Central memory CD8-positive, alpha-beta T cell (primary cell): ENCODE measurements around the gene SETD2.

ENCODE experiments used
- ATAC-seq: fragments of 150-1000 bp; cut with Tn5 transposase; replicated peaks from 2 replicates; pipeline ENCODE4 v1.10.0; 2022; ENCODE audit warnings: mild to moderate bottlenecking, moderate FRiP score, moderate number of reproducible peaks; ENCODE audit not compliant: poor library complexity, severe bottlenecking; ENCODE audit errors: extremely low read depth
- DNase-seq, 2 donors: peaks; one replicate each; pipeline ENCODE4 v3.0.0; 2021; ENCODE audit warnings: low spot score in 2 of 2
- H3K27ac Mint-ChIP-seq: one replicate; pipeline ENCODE4 v1.8.0; 2022; ENCODE audit warnings: low read depth, mild to moderate bottlenecking, moderate library complexity, mixed read lengths
- H3K27me3 Mint-ChIP-seq: one replicate; pipeline ENCODE4 v1.8.0; 2022; ENCODE audit warnings: mixed read lengths
- H3K36me3 Mint-ChIP-seq: one replicate; pipeline ENCODE4 v1.8.0; 2022; ENCODE audit warnings: mild to moderate bottlenecking, moderate library complexity, mixed read lengths; ENCODE audit not compliant: insufficient read depth
- H3K4me1 Mint-ChIP-seq: one replicate; pipeline ENCODE4 v1.8.0; 2022; ENCODE audit warnings: mixed read lengths
- H3K4me3 Mint-ChIP-seq: one replicate; pipeline ENCODE4 v1.8.0; 2022; ENCODE audit warnings: mild to moderate bottlenecking, moderate library complexity, mixed read lengths
- H3K9me3 Mint-ChIP-seq: one replicate; pipeline ENCODE4 v1.8.0; 2022; ENCODE audit warnings: mixed read lengths

Gene SETD2

DNA sequence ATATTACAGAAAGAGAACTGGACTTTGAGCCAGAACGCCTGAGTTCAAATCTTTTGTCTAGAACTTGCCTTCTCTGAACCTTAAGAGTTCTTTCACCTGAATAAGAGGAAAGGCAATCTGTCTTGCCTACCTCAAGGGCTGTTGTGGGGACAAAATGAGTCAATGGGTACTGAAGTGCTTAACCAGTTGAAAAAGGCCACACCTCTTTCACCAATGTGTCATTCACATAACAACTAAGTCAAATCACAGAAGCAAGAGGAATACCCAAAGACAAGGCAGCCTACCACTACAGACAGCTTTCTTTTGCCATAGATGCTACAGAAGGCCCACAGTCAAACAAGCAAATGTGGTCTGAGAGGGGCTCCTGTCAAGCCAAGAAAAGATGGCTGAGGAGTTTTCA lies 144.7 kb downstream of the SETD2 start:
- peaks cover 46% of the 10 kb centered on the region for H3K4me1 Mint-ChIP-seq
- no peak overlapping the region for H3K4me3 Mint-ChIP-seq
- peak overlapping the region; percentile 73 for H3K27ac Mint-ChIP-seq
- H3K36me3 Mint-ChIP-seq = peaks cover 22% of the 10 kb centered on the region
- DNase-seq (no peak), ATAC-seq (no peak)
- H3K27me3 Mint-ChIP-seq = no peaks in the 10 kb centered on the region
- no peaks in the 10 kb centered on the region for H3K9me3 Mint-ChIP-seq

DNA sequence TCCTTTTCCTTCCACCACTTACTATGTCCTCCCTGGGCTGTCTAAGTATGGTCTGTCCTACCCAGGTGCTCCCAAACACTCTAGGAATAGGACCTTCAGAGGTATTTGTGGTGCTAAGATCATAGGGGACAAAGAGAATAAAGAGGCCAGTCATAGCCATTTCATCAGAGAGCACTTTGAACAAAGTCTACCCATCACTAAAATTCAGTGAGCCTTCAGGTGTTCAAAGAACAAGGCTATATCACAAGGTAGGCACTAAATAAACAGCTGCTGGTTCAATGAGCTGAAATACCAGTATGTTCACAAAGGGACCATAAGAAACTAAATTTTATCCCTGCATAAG lies 145.7 kb downstream of the SETD2 start:
- H3K27me3 Mint-ChIP-seq = no peaks in the 10 kb centered on the region
- H3K9me3 Mint-ChIP-seq = no peaks in the 10 kb centered on the region
- H3K36me3 Mint-ChIP-seq = peaks cover 28% of the 10 kb centered on the region
- H3K4me1 Mint-ChIP-seq = peaks cover 46% of the 10 kb centered on the region
- DNase-seq (no peak), ATAC-seq (no peak)
- no peak overlapping the region for H3K4me3 Mint-ChIP-seq
- H3K27ac Mint-ChIP-seq = peak overlapping the region; percentile 73

DNA sequence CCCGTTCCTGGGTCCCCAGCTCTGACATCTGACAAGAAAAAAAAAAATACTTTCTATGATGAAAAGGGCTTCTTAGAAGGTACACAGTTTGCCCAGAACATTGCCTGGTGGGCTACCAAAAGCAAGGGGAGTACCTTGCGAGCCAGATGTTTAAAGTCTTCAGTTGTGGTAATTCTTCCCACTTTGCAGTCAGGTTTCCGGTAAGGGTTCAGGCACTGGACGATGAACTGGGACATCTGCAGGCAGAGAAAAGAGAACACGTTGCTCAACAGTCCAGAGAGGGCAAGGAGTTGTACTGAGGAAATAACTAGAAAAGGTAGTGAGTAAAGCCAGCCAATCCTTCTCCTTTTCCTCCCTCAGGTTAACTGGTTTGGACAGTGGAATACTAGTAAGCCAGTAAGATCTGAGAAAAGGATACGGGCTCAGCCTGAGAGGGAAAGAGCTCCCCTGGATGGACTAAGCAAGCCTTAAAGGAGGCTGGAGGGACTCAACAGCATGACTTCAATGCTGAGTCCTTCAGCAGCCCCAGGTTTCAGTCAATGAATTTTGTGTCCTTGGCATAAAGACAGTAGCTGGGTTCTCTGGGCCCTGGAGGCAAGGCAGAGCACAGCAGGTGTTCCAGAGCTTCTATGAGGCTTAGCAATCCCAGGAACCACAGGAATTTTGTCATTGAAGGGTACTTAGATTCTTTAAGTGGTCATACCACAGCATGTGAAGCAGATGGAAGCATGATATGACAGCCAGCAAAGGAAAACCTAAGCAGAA lies 146.2 kb downstream of the SETD2 start:
- H3K36me3 Mint-ChIP-seq = peaks cover 30% of the 10 kb centered on the region

DNA sequence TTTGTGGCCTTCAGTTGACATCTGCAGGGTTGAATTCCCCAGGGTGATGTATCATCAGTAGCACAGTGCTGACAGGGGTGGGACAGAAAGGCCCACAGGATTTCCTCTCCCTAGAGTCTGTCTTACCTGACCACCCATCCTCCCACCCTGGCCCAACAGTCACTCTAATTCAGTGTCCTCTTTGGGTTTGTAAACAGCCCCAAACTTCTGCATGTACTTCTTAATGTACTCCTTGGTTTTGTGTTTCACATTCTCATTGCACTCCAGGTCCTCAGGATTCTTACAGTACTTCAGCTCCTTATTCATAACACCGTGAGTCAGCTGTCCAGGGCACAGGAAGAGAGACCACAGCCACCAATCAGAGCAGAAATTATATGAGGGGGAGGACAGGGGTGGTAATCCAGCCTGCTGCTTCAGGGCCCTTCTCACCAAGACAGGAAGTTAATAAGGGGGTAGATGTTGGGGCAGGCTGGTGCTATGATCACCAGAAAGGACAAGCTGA lies 146.9 kb downstream of the SETD2 start:
- H3K36me3 Mint-ChIP-seq = peaks cover 30% of the 10 kb centered on the region
- no peak overlapping the region for H3K4me3 Mint-ChIP-seq
- DNase-seq (peak in 1 of 2 donors; percentile 32), ATAC-seq (peak; percentile 82)
- peak overlapping the region; percentile 73 for H3K27ac Mint-ChIP-seq
- no peaks in the 10 kb centered on the region for H3K9me3 Mint-ChIP-seq
- H3K27me3 Mint-ChIP-seq = no peaks in the 10 kb centered on the region
- peaks cover 46% of the 10 kb centered on the region for H3K4me1 Mint-ChIP-seq

More for the DNA sequence above, 146.2 kb downstream of the SETD2 start:
- ATAC-seq = no peak
- Mint-ChIP-seq H3K4me3 (no peak overlapping the region), H3K27ac (peak overlapping the region; percentile 73), H3K4me1 (peaks cover 46% of the 10 kb centered on the region), H3K27me3 (no peaks in the 10 kb centered on the region), H3K9me3 (no peaks in the 10 kb centered on the region)
- DNase-seq = no peak

DNA sequence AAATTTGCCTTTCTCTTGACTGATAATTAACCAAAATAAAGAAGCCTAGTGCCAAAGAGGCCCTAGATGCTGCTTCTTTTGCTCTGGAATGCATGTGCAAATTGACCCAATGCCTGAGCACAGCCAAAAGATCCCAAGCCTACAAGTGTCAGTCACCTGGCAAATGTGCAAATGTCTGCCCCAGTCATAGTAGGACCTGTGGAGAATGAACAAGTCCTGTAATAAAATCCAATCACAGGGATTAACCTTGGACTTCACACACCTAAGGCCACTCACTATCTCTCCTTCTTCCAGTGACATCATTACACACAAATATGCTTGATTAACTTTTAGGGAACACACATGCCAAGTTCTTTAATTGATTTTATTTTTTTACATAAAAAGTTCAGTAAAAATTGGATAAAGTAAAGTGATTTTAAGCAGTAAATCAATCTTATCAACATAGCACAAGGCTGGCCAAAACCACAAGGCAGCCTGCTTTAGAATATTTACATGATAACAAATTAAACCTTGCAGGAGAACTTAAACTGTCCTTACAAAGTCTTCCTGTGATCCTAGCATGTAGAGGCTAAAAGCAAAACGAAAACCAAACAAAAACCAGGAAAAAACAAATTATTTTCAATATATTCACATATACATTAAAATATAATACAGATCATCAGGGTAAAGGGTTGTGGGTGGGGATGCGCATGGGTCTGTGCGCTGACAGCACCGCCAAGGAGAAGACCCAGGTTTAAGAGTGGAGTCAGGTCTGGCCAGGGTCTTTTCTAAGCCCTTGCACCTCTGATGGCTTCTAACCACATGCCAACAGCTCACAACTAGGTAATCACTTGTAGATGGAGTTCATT lies 147.6 kb downstream of the SETD2 start:
- H3K27ac Mint-ChIP-seq = peak overlapping the region; percentile 73
- no peak overlapping the region for H3K4me3 Mint-ChIP-seq
- peaks cover 32% of the 10 kb centered on the region for H3K36me3 Mint-ChIP-seq
- peaks cover 46% of the 10 kb centered on the region for H3K4me1 Mint-ChIP-seq
- no peak for DNase-seq
- ATAC-seq = no peak
- H3K27me3 Mint-ChIP-seq = no peaks in the 10 kb centered on the region
- no peaks in the 10 kb centered on the region for H3K9me3 Mint-ChIP-seq

DNA sequence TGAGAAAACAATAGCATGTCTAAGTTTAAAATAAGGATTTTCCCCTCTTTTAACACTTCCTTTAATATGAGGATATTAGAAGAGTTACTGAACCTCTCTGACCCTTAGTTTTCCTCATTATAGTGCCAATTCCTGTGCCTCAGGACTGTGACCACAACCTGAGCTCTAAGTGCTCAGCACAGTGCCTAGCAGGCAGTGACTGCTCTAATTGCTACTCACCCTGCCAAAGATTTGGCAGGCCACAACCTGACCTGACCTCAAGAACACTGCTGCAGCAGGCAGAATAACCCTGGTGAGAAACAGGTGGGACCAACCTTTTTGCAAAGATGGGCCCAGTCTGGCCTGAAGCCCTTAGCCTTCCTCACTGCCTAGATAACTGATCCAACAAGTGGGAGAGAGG lies 148.8 kb downstream of the SETD2 start:
- Mint-ChIP-seq H3K27me3 (no peaks in the 10 kb centered on the region), H3K4me1 (peaks cover 48% of the 10 kb centered on the region), H3K4me3 (no peak overlapping the region), H3K36me3 (peaks cover 40% of the 10 kb centered on the region), H3K27ac (no peak overlapping the region), H3K9me3 (no peaks in the 10 kb centered on the region)
- ATAC-seq (no peak), DNase-seq (no peak)

GRCh38 chr3:47014036-47014435 lies 149.9 kb downstream of the SETD2 start:
- H3K27ac Mint-ChIP-seq = peak overlapping the region; percentile 35

GRCh38 chr3:47013231-47013630 lies 150.7 kb downstream of the SETD2 start:
- DNase-seq (no peak), ATAC-seq (no peak)
- Mint-ChIP-seq H3K9me3 (no peaks in the 10 kb centered on the region), H3K4me1 (peaks cover 30% of the 10 kb centered on the region), H3K27me3 (no peaks in the 10 kb centered on the region), H3K4me3 (no peak overlapping the region), H3K27ac (peak overlapping the region; percentile 35), H3K36me3 (peaks cover 48% of the 10 kb centered on the region)

More at GRCh38 chr3:47014036-47014435, 149.9 kb downstream of the SETD2 start:
- no peaks in the 10 kb centered on the region for H3K9me3 Mint-ChIP-seq
- H3K36me3 Mint-ChIP-seq = peaks cover 48% of the 10 kb centered on the region
- DNase-seq (no peak), ATAC-seq (no peak)
- H3K27me3 Mint-ChIP-seq = no peaks in the 10 kb centered on the region
- peaks cover 38% of the 10 kb centered on the region for H3K4me1 Mint-ChIP-seq
- H3K4me3 Mint-ChIP-seq = no peak overlapping the region

GRCh38 chr3:47012342-47013230 lies 151.3 kb downstream of the SETD2 start:
- Mint-ChIP-seq H3K27me3 (no peaks in the 10 kb centered on the region), H3K27ac (no peak overlapping the region), H3K36me3 (peaks cover 50% of the 10 kb centered on the region), H3K4me1 (peaks cover 24% of the 10 kb centered on the region), H3K9me3 (no peaks in the 10 kb centered on the region), H3K4me3 (no peak overlapping the region)
- no peak for ATAC-seq
- no peak for DNase-seq

GRCh38 chr3:47011371-47011770 lies 152.5 kb downstream of the SETD2 start:
- H3K27me3 Mint-ChIP-seq = no peaks in the 10 kb centered on the region
- H3K4me3 Mint-ChIP-seq = peak overlapping the region; percentile 38
- peaks cover 12% of the 10 kb centered on the region for H3K4me1 Mint-ChIP-seq
- H3K36me3 Mint-ChIP-seq = peaks cover 49% of the 10 kb centered on the region
- DNase-seq (no peak), ATAC-seq (no peak)
- no peaks in the 10 kb centered on the region for H3K9me3 Mint-ChIP-seq
- H3K27ac Mint-ChIP-seq = peak overlapping the region; percentile 47

- Mint-ChIP-seq H3K36me3 (peaks cover 46% of the 10 kb centered on the region), H3K9me3 (no peaks in the 10 kb centered on the region), H3K4me1 (peaks cover 13% of the 10 kb centered on the region), H3K27me3 (no peaks in the 10 kb centered on the region), H3K27ac (peak overlapping the region; percentile 47), H3K4me3 (peak overlapping the region; percentile 38)
- DNase-seq (no peak), ATAC-seq (no peak)
Measured at GRCh38 chr3:47010910-47011309, 153.0 kb downstream of the SETD2 start.

DNA sequence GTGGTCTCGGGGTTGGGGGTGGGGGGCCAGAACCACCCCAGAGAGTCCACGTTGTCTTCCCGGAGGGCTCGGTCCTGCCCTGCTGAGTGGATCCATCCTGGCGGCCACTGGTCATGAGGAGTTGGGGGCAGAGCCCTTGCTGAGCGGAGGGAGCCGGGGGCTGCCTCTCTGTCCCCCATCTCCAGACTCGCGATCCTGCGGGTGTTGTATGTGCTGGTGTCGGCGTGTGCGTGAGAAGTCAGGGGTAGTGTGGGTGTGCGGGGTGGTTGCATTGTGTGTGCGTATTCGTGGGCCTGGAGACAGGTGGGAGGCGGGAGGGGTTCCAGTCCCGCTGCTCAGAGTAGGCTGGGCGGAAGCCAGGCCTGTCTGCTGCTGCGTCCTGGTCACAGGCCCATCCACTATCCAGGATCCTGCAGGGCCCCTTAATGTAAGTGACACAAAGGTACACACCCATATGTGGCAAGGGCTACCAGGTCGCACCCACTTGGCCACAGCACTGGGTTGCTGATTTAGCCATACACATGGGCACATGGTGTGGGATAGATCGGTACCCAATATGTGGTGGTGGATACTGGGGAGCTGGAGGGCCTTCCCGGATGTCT lies 153.7 kb downstream of the SETD2 start:
- DNase-seq (no peak), ATAC-seq (no peak)
- H3K36me3 Mint-ChIP-seq = peaks cover 45% of the 10 kb centered on the region
- peak overlapping the region; percentile 47 for H3K27ac Mint-ChIP-seq
- H3K27me3 Mint-ChIP-seq = no peaks in the 10 kb centered on the region
- no peaks in the 10 kb centered on the region for H3K9me3 Mint-ChIP-seq
- peaks cover 12% of the 10 kb centered on the region for H3K4me1 Mint-ChIP-seq
- peak overlapping the region; percentile 38 for H3K4me3 Mint-ChIP-seq
